LNCAP (cell line): ENCODE measurements around the gene NME9.

Source experiments
- CTCF ChIP-seq: fragments of 450-650 bp; IDR thresholded peaks from 2 replicates; pipeline ENCODE4 v1.5.1; 2017; ENCODE audit warnings: mild to moderate bottlenecking

Gene NME9

GRCh38 chr3:138284079-138284478 is 45.6 kb downstream of the NME9 start:
- TF ChIP-seq CTCF: no peak

GRCh38 chr3:138282836-138283235 is 46.8 kb downstream of the NME9 start:
- TF ChIP-seq CTCF: no peak

- TF ChIP-seq CTCF: no peak
Observed at GRCh38 chr3:138281561-138281960, 48.1 kb downstream of the NME9 start.

- no peak for TF ChIP-seq CTCF
Observed at GRCh38 chr3:138271189-138271794, 58.4 kb downstream of the NME9 start.

- TF ChIP-seq CTCF: peak; percentile 38
Observed at GRCh38 chr3:138270245-138270644, 59.4 kb downstream of the NME9 start.

- no peak for TF ChIP-seq CTCF
Observed at GRCh38 chr3:138267083-138267482, 62.6 kb downstream of the NME9 start.

GRCh38 chr3:138265745-138266144 is 63.9 kb downstream of the NME9 start:
- no peak for TF ChIP-seq CTCF

GRCh38 chr3:138263104-138263503 is 66.5 kb downstream of the NME9 start:
- peak; percentile 18; the same call in 1 of the 2 replicates for TF ChIP-seq CTCF
